ENCODE measurements around the gene SYT17. TPM values are rescaled to one million over a fixed set of nuclear protein-coding genes. Genes with fewer than 3 reads are reported as not detected.
"Not testable (repeated sequence)": the region's sequence is repeated elsewhere in the genome, so short reads cannot be mapped to it uniquely, and the experiment has no call there.

The SYT17 gene
- total RNA-seq, 2 experiments from 2014 or later = not detected

GRCh38 chr16:19180741-19181140 lies 12.7 kb downstream of the SYT17 start:
- intact Hi-C loops (cut with micrococcal nuclease) = loop anchor here (1.0 kb wide), 1 partner anchor 94 kb away; no protein-coding TSS in a partner anchor
- H3K9me3 Mint-ChIP-seq = no peaks in the 10 kb centered on the region
- no peaks in the 10 kb centered on the region for H3K4me1 Mint-ChIP-seq (ENCODE audit: low read depth)
- CTCF ChIA-PET = interaction anchor here (0.8 to 1.2 kb wide), 2 partner anchors 19 to 94 kb away, joined by 3 to 4 read pairs; no protein-coding TSS in a partner anchor
- H3K27me3 Mint-ChIP-seq (ENCODE audit: low read depth) = peaks cover 10% of the 10 kb centered on the region
- no peaks in the 10 kb centered on the region for H3K36me3 Mint-ChIP-seq (ENCODE audit: low read depth)
- no peak for DNase-seq
- no peak overlapping the region for H3K27ac Mint-ChIP-seq
- no peak overlapping the region for H3K4me3 Mint-ChIP-seq

- intact Hi-C loops (cut with micrococcal nuclease) = no loop called here
- Mint-ChIP-seq H3K27ac (no peak overlapping the region), H3K36me3 (ENCODE audit: low read depth) (no peaks in the 10 kb centered on the region), H3K9me3 (no peaks in the 10 kb centered on the region), H3K4me3 (no peak overlapping the region), H3K27me3 (ENCODE audit: low read depth) (peaks cover 10% of the 10 kb centered on the region), H3K4me1 (ENCODE audit: low read depth) (no peaks in the 10 kb centered on the region)
- CTCF ChIA-PET = interaction anchor here (0.6 kb wide), 1 partner anchor 84 kb away, joined by 4 read pairs; no protein-coding TSS in a partner anchor
- DNase-seq = no peak
These were observed 14.4 kb downstream of the SYT17 start for GRCh38 chr16:19182481-19182880.

GRCh38 chr16:19183187-19183586 lies 15.1 kb downstream of the SYT17 start:
- CTCF ChIA-PET = no interaction called here
- peaks cover 2% of the 10 kb centered on the region for H3K9me3 Mint-ChIP-seq
- no peaks in the 10 kb centered on the region for H3K36me3 Mint-ChIP-seq (ENCODE audit: low read depth)
- DNase-seq = no peak
- H3K4me3 Mint-ChIP-seq = no peak overlapping the region
- peaks cover 10% of the 10 kb centered on the region for H3K27me3 Mint-ChIP-seq (ENCODE audit: low read depth)
- no peaks in the 10 kb centered on the region for H3K4me1 Mint-ChIP-seq (ENCODE audit: low read depth)
- intact Hi-C loops (cut with micrococcal nuclease) = no loop called here
- no peak overlapping the region for H3K27ac Mint-ChIP-seq

- intact Hi-C loops (cut with micrococcal nuclease) = no loop called here
- H3K36me3 Mint-ChIP-seq (ENCODE audit: low read depth) = no peaks in the 10 kb centered on the region
- CTCF ChIA-PET = interaction anchor here (0.6 to 1.1 kb wide), 2 partner anchors 7 to 541 kb away, joined by 3 to 4 read pairs; no protein-coding TSS in a partner anchor
- peaks cover 3% of the 10 kb centered on the region for H3K9me3 Mint-ChIP-seq
- no peaks in the 10 kb centered on the region for H3K4me1 Mint-ChIP-seq (ENCODE audit: low read depth)
- H3K27ac Mint-ChIP-seq = no peak overlapping the region
- H3K27me3 Mint-ChIP-seq (ENCODE audit: low read depth) = peaks cover 6% of the 10 kb centered on the region
- H3K4me3 Mint-ChIP-seq = no peak overlapping the region
- DNase-seq = no peak
These were observed 16.9 kb downstream of the SYT17 start for GRCh38 chr16:19184823-19185509.

GRCh38 chr16:19185510-19185851 lies 17.4 kb downstream of the SYT17 start:
- H3K9me3 Mint-ChIP-seq = peaks cover 3% of the 10 kb centered on the region
- H3K27ac Mint-ChIP-seq = no peak overlapping the region
- H3K4me3 Mint-ChIP-seq = no peak overlapping the region
- H3K4me1 Mint-ChIP-seq (ENCODE audit: low read depth) = peaks cover 2% of the 10 kb centered on the region
- CTCF ChIA-PET = interaction anchor here (0.6 to 1.1 kb wide), 2 partner anchors 8 to 540 kb away, joined by 3 to 4 read pairs; no protein-coding TSS in a partner anchor
- no peaks in the 10 kb centered on the region for H3K36me3 Mint-ChIP-seq (ENCODE audit: low read depth)
- no peak for DNase-seq
- peaks cover 2% of the 10 kb centered on the region for H3K27me3 Mint-ChIP-seq (ENCODE audit: low read depth)
- intact Hi-C loops (cut with micrococcal nuclease) = no loop called here

- intact Hi-C loops (cut with micrococcal nuclease) = no loop called here
- no peak overlapping the region for H3K27ac Mint-ChIP-seq
These were observed 18.4 kb downstream of the SYT17 start for GRCh38 chr16:19186408-19186807.

GRCh38 chr16:19187961-19188360 lies 19.9 kb downstream of the SYT17 start:
- H3K27ac Mint-ChIP-seq; H3K4me1 Mint-ChIP-seq (ENCODE audit: low read depth); DNase-seq; H3K9me3 Mint-ChIP-seq; H3K4me3 Mint-ChIP-seq; intact Hi-C loops (cut with micrococcal nuclease); H3K27me3 Mint-ChIP-seq (ENCODE audit: low read depth); CTCF ChIA-PET; H3K36me3 Mint-ChIP-seq (ENCODE audit: low read depth): not testable (repeated sequence)

More at GRCh38 chr16:19186408-19186807, 18.4 kb downstream of the SYT17 start:
- no peak for DNase-seq
- H3K27me3 Mint-ChIP-seq (ENCODE audit: low read depth) = peaks cover 3% of the 10 kb centered on the region
- CTCF ChIA-PET = interaction anchor here (1.1 kb wide), 1 partner anchor 9 kb away, joined by 4 read pairs; no protein-coding TSS in a partner anchor
- H3K36me3 Mint-ChIP-seq (ENCODE audit: low read depth) = no peaks in the 10 kb centered on the region
- H3K9me3 Mint-ChIP-seq = peaks cover 3% of the 10 kb centered on the region
- no peak overlapping the region for H3K4me3 Mint-ChIP-seq
- H3K4me1 Mint-ChIP-seq (ENCODE audit: low read depth) = peaks cover 3% of the 10 kb centered on the region

- Mint-ChIP-seq H3K4me1 (ENCODE audit: low read depth) (peaks cover 3% of the 10 kb centered on the region), H3K27ac (no peak overlapping the region), H3K27me3 (ENCODE audit: low read depth) (peaks cover 5% of the 10 kb centered on the region), H3K4me3 (no peak overlapping the region), H3K9me3 (peaks cover 3% of the 10 kb centered on the region), H3K36me3 (ENCODE audit: low read depth) (no peaks in the 10 kb centered on the region)
- CTCF ChIA-PET = no interaction called here
- DNase-seq = no peak
- intact Hi-C loops (cut with micrococcal nuclease) = no loop called here
These were observed 20.4 kb downstream of the SYT17 start for GRCh38 chr16:19188406-19188805.

- no peak for DNase-seq
- no peak overlapping the region for H3K27ac Mint-ChIP-seq
- H3K4me1 Mint-ChIP-seq (ENCODE audit: low read depth) = peaks cover 3% of the 10 kb centered on the region
- H3K4me3 Mint-ChIP-seq = no peak overlapping the region
- intact Hi-C loops (cut with micrococcal nuclease) = no loop called here
- no peaks in the 10 kb centered on the region for H3K36me3 Mint-ChIP-seq (ENCODE audit: low read depth)
- peaks cover 9% of the 10 kb centered on the region for H3K27me3 Mint-ChIP-seq (ENCODE audit: low read depth)
- CTCF ChIA-PET = no interaction called here
- peaks cover 3% of the 10 kb centered on the region for H3K9me3 Mint-ChIP-seq
These were observed 24.8 kb downstream of the SYT17 start for GRCh38 chr16:19192865-19193264.

- Mint-ChIP-seq H3K9me3 (peaks cover 15% of the 10 kb centered on the region), H3K4me3 (no peak overlapping the region), H3K27me3 (ENCODE audit: low read depth) (peaks cover 4% of the 10 kb centered on the region), H3K4me1 (ENCODE audit: low read depth) (no peaks in the 10 kb centered on the region), H3K36me3 (ENCODE audit: low read depth) (no peaks in the 10 kb centered on the region), H3K27ac (no peak overlapping the region)
- DNase-seq = no peak
- CTCF ChIA-PET = no interaction called here
- intact Hi-C loops (cut with micrococcal nuclease) = no loop called here
These were observed 28.8 kb downstream of the SYT17 start for GRCh38 chr16:19196871-19197270.

- Mint-ChIP-seq H3K4me3 (no peak overlapping the region), H3K27me3 (ENCODE audit: low read depth) (peaks cover 4% of the 10 kb centered on the region), H3K9me3 (peaks cover 16% of the 10 kb centered on the region), H3K4me1 (ENCODE audit: low read depth) (no peaks in the 10 kb centered on the region), H3K36me3 (ENCODE audit: low read depth) (no peaks in the 10 kb centered on the region), H3K27ac (no peak overlapping the region)
- CTCF ChIA-PET = no interaction called here
- DNase-seq = no peak
- intact Hi-C loops (cut with micrococcal nuclease) = no loop called here
These were observed 35.4 kb downstream of the SYT17 start for GRCh38 chr16:19203374-19203966.

- intact Hi-C loops (cut with micrococcal nuclease) = no loop called here
- Mint-ChIP-seq H3K9me3 (peaks cover 8% of the 10 kb centered on the region), H3K36me3 (ENCODE audit: low read depth) (no peaks in the 10 kb centered on the region), H3K4me3 (no peak overlapping the region), H3K27ac (no peak overlapping the region), H3K4me1 (ENCODE audit: low read depth) (no peaks in the 10 kb centered on the region), H3K27me3 (ENCODE audit: low read depth) (peaks cover 5% of the 10 kb centered on the region)
- CTCF ChIA-PET = interaction anchor here (0.6 kb wide), 1 partner anchor 546 kb away, joined by 3 read pairs; no protein-coding TSS in a partner anchor
- no peak for DNase-seq
These were observed 42.4 kb downstream of the SYT17 start for GRCh38 chr16:19210280-19210924.
